WTC11 (cell line): ENCODE data around the gene SCAMP3.

Source experiments
- AFF4 ChIP-seq: sonication (generic); formaldehyde crosslinking; IDR thresholded peaks from 2 replicates; pipeline ENCODE4 v1.8.1; 2023; ENCODE audit warnings: mild to moderate bottlenecking, missing genetic modification reagents, borderline replicate concordance
- ATF3 ChIP-seq: sonication (generic); formaldehyde crosslinking; conservative IDR thresholded peaks from 2 replicates; pipeline ENCODE4 v1.8.1; 2022; ENCODE audit warnings: mild to moderate bottlenecking, missing genetic modification reagents
- CREB1 ChIP-seq: sonication (generic); formaldehyde crosslinking; IDR thresholded peaks from 2 replicates; pipeline ENCODE4 v1.8.0; 2023; ENCODE audit warnings: mild to moderate bottlenecking, missing genetic modification reagents
- CTCF ChIP-seq: fragments of 200-600 bp; IDR thresholded peaks from 2 replicates; pipeline ENCODE4 v1.8.0; 2022; ENCODE audit warnings: antibody characterized with exemption
- ETV6 ChIP-seq: sonication (generic); formaldehyde crosslinking; IDR thresholded peaks from 2 replicates; pipeline ENCODE4 v1.8.1; 2022; ENCODE audit warnings: mild to moderate bottlenecking, missing genetic modification reagents
- FOXJ3 ChIP-seq: sonication (generic); formaldehyde crosslinking; IDR thresholded peaks from 2 replicates; pipeline ENCODE4 v1.9.0; 2021; ENCODE audit warnings: missing genetic modification reagents, mild to moderate bottlenecking, borderline replicate concordance
- HMGA2 ChIP-seq: fragments of 250-450 bp; sonication (Bioruptor Pico); IDR thresholded peaks from 2 replicates; pipeline ENCODE4 v1.4.0; 2021; ENCODE audit warnings: mild to moderate bottlenecking, moderate library complexity
- MXD4 ChIP-seq: fragments of 250-450 bp; sonication (Bioruptor Pico); IDR thresholded peaks from 2 replicates; pipeline ENCODE4 v1.8.0; 2021; ENCODE audit warnings: mild to moderate bottlenecking, moderate library complexity, borderline replicate concordance
- NR2C2 ChIP-seq: sonication (generic); formaldehyde crosslinking; IDR thresholded peaks from 2 replicates; pipeline ENCODE4 v1.8.0; 2022; ENCODE audit warnings: mild to moderate bottlenecking, missing genetic modification reagents
- PREB ChIP-seq: sonication (generic); formaldehyde crosslinking; IDR thresholded peaks from 2 replicates; pipeline ENCODE4 v1.8.1; 2022; ENCODE audit warnings: mild to moderate bottlenecking, missing genetic modification reagents, moderate library complexity, borderline replicate concordance
- SP1 ChIP-seq: sonication (generic); formaldehyde crosslinking; conservative IDR thresholded peaks from 2 replicates; pipeline ENCODE4 v1.8.1; 2022; ENCODE audit warnings: missing genetic modification reagents
- USF2 ChIP-seq: sonication (generic); formaldehyde crosslinking; IDR thresholded peaks from 2 replicates; pipeline ENCODE4 v1.8.1; 2023; ENCODE audit warnings: mild to moderate bottlenecking, missing genetic modification reagents, moderate library complexity
- ZNF121 ChIP-seq: sonication (generic); formaldehyde crosslinking; IDR thresholded peaks from 2 replicates; pipeline ENCODE4 v1.8.0; 2023; ENCODE audit warnings: missing genetic modification reagents
- ZNF416 ChIP-seq: fragments of 250-450 bp; sonication (Bioruptor Pico); IDR thresholded peaks from 2 replicates; pipeline ENCODE4 v1.9.0; 2021; ENCODE audit warnings: mild to moderate bottlenecking, inconsistent platforms

GRCh38 chr1:155277902-155278688, 15.9 kb upstream of the SCAMP3 start:
- TF ChIP-seq CTCF = peak; percentile 16; the same call in 1 of the 2 replicates
- no peak for TF ChIP-seq CREB1 (CRISPR knock-in tag)
- no peak for TF ChIP-seq HMGA2
- no peak for TF ChIP-seq MXD4
- TF ChIP-seq NR2C2 (CRISPR knock-in tag) = no peak
- TF ChIP-seq PREB (CRISPR knock-in tag) = no peak
- no peak for TF ChIP-seq ATF3 (CRISPR knock-in tag)
- peak; percentile 63; the same call in 1 of the 2 replicates for TF ChIP-seq SP1
- no peak for TF ChIP-seq FOXJ3 (CRISPR knock-in tag)
- peak; percentile 73 for TF ChIP-seq ETV6 (CRISPR knock-in tag)
- no peak for TF ChIP-seq ZNF121 (CRISPR knock-in tag)
- TF ChIP-seq ZNF416 (CRISPR knock-in tag) = no peak
- no peak for TF ChIP-seq AFF4 (CRISPR knock-in tag)
- TF ChIP-seq USF2 (CRISPR knock-in tag) = 0 out of 2 replicates have a peak, but pooled peaks have one; percentile 35
